Fibroblast of pulmonary artery (primary cell): Measurements from ENCODE around the gene GLP2R.

Source experiments
- DNase-seq: peaks from one replicate; pipeline ENCODE4 v3.0.0-alpha.2; 2010; ENCODE audit warnings: low read depth
- H3K4me3 ChIP-seq: replicated peaks from 2 replicates; pipeline ENCODE4 v1.5.1; 2011; ENCODE audit warnings: low read depth, mild to moderate bottlenecking, control low read depth, low read length, moderate library complexity
- CTCF ChIP-seq: IDR thresholded peaks from 2 replicates; pipeline ENCODE4 v1.5.1; 2011; ENCODE audit warnings: mild to moderate bottlenecking, control low read depth, low read length, inconsistent platforms; ENCODE audit errors: missing control alignments

The GLP2R gene

GRCh38 chr17:9900044-9900594, 74.4 kb downstream of the GLP2R start:
- TF ChIP-seq CTCF = no peak
- no peak for DNase-seq
- no peak overlapping the region for H3K4me3 ChIP-seq

DNA sequence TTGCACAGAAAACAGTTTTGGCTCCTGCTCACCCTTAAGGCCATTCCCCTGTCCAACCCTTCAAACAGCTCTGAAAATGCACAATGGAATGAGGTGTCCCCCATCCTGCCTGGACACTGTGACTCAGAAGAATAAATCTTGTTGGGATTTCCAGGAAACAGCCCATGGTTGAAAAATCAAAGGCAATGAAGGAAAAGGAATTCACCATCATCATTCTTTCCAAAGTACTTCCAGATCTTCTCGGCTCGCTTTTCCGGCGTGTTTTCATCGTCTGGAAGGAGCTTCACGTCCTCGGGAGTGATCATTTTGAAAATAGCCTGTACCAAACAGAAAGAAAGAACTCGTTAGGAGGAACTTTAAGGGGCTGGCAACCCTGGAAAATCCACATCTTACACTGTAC, 75.1 kb downstream of the GLP2R start:
- H3K4me3 ChIP-seq = no peak overlapping the region
- no peak for TF ChIP-seq CTCF
- peak; percentile 33 for DNase-seq

- no peak overlapping the region for H3K4me3 ChIP-seq
- no peak for TF ChIP-seq CTCF
Observed at GRCh38 chr17:9902120-9902519, 76.4 kb downstream of the GLP2R start.

GRCh38 chr17:9904277-9905077, 78.8 kb downstream of the GLP2R start:
- H3K4me3 ChIP-seq = no peak overlapping the region
- DNase-seq = no peak
- no peak for TF ChIP-seq CTCF

More at GRCh38 chr17:9902120-9902519, 76.4 kb downstream of the GLP2R start:
- no peak for DNase-seq

- TF ChIP-seq CTCF = no peak
- no peak for DNase-seq
- no peak within 1 kb of the TSS for H3K4me3 ChIP-seq
Observed at GRCh38 chr17:9905078-9905415, 79.3 kb downstream of the GLP2R start, which contains the start of gene RCVRN. TSS of gene RCVRN (minus strand) at chr17:9905271. CDS start at chr17:9905180, 91 bp downstream.

DNA sequence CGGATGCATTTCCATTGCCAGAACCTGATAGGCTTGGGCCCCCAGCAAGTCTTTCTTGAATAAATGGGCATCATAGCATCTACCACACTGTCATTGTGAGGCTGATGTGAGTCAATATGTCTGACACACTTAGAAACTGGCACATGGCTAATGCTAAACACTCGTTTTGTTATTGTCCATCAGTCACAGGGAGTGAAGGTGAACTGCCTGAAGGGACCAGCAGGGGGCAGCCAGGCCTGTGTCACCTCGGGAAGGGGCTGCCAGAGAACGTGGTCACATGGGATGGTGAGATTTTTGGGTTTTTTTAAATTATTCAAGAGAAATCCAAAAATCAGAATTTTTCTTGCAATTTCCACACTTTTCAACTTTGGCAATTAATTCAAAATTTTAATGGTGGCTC, 80.2 kb downstream of the GLP2R start:
- TF ChIP-seq CTCF = peak; percentile 43
- DNase-seq = peak; percentile 11
- H3K4me3 ChIP-seq = no peak overlapping the region
